Activated naive CD4-positive, alpha-beta T cell treated with anti-CD3 and anti-CD28 coated beads, Interleukin-2, amount 10 ng/mL, durations not matched to agents 7 days and 5 days (primary cell): ENCODE measurements around the gene FHIT.
"Not testable (repeated sequence)": the region's sequence is repeated elsewhere in the genome, so short reads cannot be mapped to it uniquely, and the experiment has no call there.

ENCODE experiments used
- CTCF ChIA-PET: fragments of 350-600 bp; sonication (Branson Sonifier 250); formaldehyde crosslinking; loops from one replicate; lab custom pipeline; 2021; ENCODE audit warnings: antibody characterized with exemption; lab: Charles Lee
- DNase-seq: peaks from one replicate; pipeline ENCODE4 v3.0.0-alpha.2; 2020
- H3K27ac Mint-ChIP-seq: one replicate; pipeline ENCODE4 v1.8.0; 2021; ENCODE audit warnings: mild to moderate bottlenecking, moderate library complexity, mixed read lengths
- H3K27me3 Mint-ChIP-seq: one replicate; pipeline ENCODE4 v1.8.0; 2021; ENCODE audit warnings: mild to moderate bottlenecking, mixed read lengths
- H3K36me3 Mint-ChIP-seq: one replicate; pipeline ENCODE4 v1.8.0; 2021; ENCODE audit warnings: mixed read lengths
- H3K4me1 Mint-ChIP-seq: one replicate; pipeline ENCODE4 v1.8.0; 2021; ENCODE audit warnings: mixed read lengths
- H3K4me3 Mint-ChIP-seq: one replicate; pipeline ENCODE4 v1.8.0; 2021; ENCODE audit warnings: mild to moderate bottlenecking, moderate library complexity, mixed read lengths
- H3K9me3 Mint-ChIP-seq: one replicate; pipeline ENCODE4 v1.8.0; 2021; ENCODE audit warnings: mixed read lengths

The FHIT gene

DNA sequence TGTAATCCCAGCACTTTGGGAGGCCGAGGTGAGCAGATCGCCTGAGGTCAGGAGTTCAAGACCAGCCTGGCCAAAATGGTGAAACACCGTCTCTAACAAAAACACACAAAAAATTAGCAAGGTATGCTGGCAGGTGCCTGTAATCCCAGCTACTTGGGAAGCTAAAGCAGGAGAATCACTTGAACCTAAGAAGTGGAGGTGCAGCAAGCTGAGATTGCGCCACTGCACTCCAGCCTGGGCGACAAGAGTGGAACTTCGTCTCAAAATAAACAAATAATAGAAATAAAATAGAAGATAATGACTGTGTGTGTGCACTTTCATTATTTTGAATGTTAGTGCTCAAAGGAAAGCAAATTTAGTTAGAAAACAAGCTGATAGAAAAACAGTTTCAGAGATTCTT is 234.2 kb downstream of the FHIT start:
- DNase-seq, H3K4me3 Mint-ChIP-seq, H3K27me3 Mint-ChIP-seq, CTCF ChIA-PET, H3K36me3 Mint-ChIP-seq, H3K4me1 Mint-ChIP-seq, H3K27ac Mint-ChIP-seq: not testable (repeated sequence)
- H3K9me3 Mint-ChIP-seq = peaks cover 13% of the 10 kb centered on the region

DNA sequence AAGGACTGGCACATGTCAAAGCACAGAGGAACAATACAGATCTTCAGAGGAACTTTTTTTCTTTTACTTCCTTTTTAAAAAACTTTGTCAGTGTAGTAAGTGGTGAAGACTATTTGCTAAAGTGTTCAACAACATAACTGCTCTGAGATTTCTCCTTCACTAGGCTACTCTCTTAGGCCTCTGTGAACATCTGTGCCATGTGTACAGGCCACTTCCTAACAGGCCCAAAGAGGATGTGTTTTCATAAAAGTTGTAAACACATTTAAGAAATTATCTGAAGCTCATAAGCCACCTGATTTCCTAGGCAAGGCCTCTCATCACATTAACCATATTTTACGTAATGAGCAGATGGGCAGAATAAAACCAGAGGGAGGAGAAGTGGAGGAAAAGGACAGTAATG is 235.4 kb downstream of the FHIT start:
- Mint-ChIP-seq H3K27me3 (no peaks in the 10 kb centered on the region), H3K4me1 (no peaks in the 10 kb centered on the region)
- CTCF ChIA-PET = no interaction called here

DNA sequence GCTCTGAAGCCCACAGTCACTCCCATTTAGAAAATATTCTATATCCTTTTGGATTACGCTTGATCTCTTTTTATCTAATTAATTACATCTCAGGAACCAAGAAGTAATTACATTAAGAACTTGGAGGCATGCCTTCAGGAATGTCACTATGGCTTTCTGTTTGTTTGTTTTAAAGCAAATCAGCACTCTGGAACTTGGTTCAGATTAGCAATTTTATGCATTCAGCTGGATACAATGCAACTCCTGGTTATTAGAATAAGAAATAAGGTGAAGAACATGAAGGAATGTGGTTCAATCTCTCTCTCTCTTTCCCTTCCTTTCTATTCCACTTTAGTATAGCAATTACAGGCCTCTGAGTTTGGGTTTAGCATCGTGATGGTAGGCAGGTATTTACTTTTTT is 235.8 kb downstream of the FHIT start:
- H3K4me1 Mint-ChIP-seq = no peaks in the 10 kb centered on the region
- no peaks in the 10 kb centered on the region for H3K27me3 Mint-ChIP-seq
- CTCF ChIA-PET = no interaction called here
- no peak overlapping the region for H3K27ac Mint-ChIP-seq
- no peaks in the 10 kb centered on the region for H3K9me3 Mint-ChIP-seq
- H3K4me3 Mint-ChIP-seq = no peak overlapping the region
- H3K36me3 Mint-ChIP-seq = no peaks in the 10 kb centered on the region
- DNase-seq = no peak

More for the DNA sequence above, 235.4 kb downstream of the FHIT start:
- H3K9me3 Mint-ChIP-seq = peaks cover 4% of the 10 kb centered on the region
- H3K4me3 Mint-ChIP-seq = no peak overlapping the region
- no peak for DNase-seq
- no peak overlapping the region for H3K27ac Mint-ChIP-seq
- H3K36me3 Mint-ChIP-seq = no peaks in the 10 kb centered on the region

DNA sequence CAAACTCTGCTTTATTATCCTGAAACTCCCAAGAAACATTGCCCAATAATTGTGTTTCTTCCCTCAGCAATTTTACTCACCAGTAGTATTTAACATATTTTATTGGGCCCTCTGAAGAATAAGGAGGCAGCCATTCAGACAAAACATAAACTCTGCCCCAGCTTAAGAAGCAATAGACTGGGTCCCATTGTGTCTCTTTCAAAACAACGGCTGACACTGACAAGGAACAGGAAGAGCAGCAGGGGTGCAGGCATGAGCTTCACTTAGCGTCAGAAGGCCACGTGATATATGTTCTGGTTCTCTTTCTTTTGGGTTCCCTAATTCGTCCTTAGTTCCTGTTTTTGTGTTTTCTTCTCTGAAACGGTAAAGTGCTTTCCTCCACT is 242.3 kb downstream of the FHIT start:
- Mint-ChIP-seq H3K27ac (no peak overlapping the region), H3K9me3 (no peaks in the 10 kb centered on the region), H3K4me3 (no peak overlapping the region), H3K36me3 (no peaks in the 10 kb centered on the region), H3K27me3 (no peaks in the 10 kb centered on the region), H3K4me1 (no peaks in the 10 kb centered on the region)
- DNase-seq = no peak
- CTCF ChIA-PET = no interaction called here

DNA sequence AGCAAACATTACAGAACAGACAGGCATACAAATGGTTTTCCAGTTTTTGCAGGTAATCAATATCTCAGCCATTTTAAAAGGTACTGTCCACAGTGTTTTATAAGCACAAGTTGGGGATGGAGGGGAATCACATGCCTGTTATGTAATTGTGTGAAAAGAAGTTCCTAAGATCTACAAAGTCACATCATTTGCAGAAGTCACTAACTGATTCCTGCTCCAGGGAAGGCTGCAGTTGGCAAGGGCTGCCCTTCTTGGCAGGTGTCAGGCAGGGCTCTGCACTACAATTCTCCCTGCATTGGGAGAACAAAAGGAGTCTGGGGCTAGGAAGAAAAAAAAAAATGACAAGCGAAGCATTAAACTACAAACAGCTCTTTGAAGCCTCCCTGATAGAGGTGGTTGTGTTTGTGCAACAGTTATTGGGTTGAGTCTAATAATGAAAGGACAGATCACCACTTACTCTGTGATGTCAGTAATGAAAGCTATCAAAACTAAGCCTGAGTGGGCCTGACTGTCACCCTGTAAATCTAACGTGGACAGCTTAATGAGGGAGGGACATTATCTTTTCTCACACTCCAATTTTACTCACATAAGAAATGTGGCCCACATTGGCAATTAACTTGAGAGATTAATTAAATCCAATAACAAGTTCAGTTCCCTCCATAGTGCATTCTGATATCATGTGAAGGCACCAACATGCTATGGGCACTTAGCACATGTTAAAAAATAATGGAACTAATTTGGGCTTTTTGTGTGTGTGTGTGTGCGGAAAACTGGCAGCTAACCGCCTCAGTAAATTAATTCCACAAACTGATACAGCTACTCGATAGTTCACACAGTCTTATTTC is 242.9 kb downstream of the FHIT start:
- Mint-ChIP-seq H3K36me3 (no peaks in the 10 kb centered on the region), H3K9me3 (no peaks in the 10 kb centered on the region), H3K27me3 (no peaks in the 10 kb centered on the region), H3K4me1 (no peaks in the 10 kb centered on the region), H3K27ac (no peak overlapping the region), H3K4me3 (no peak overlapping the region)
- CTCF ChIA-PET = no interaction called here
- no peak for DNase-seq

DNA sequence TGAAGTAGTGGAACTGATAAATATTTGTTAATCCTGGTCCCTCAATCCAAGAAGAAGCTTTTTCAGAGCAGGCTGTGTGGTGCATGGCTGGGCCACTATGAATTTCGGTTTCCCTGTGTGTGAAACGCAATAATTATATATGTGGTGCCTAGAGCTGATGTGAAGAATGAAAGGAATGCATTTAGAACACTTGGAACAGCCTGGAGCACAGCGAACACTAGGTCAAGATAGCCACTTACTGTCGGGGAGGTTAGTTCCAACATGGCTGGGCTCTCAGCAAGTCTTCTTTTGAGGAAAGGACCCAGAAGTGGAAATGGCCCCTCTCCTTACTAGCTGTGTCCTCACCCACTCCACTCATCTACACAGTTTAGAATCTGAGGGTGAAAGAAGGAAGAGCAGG is 245.7 kb downstream of the FHIT start:
- H3K27me3 Mint-ChIP-seq = no peaks in the 10 kb centered on the region
- H3K4me3 Mint-ChIP-seq = no peak overlapping the region
- DNase-seq = no peak
- H3K36me3 Mint-ChIP-seq = no peaks in the 10 kb centered on the region
- CTCF ChIA-PET = no interaction called here
- no peaks in the 10 kb centered on the region for H3K4me1 Mint-ChIP-seq
- no peak overlapping the region for H3K27ac Mint-ChIP-seq
- H3K9me3 Mint-ChIP-seq = no peaks in the 10 kb centered on the region

DNA sequence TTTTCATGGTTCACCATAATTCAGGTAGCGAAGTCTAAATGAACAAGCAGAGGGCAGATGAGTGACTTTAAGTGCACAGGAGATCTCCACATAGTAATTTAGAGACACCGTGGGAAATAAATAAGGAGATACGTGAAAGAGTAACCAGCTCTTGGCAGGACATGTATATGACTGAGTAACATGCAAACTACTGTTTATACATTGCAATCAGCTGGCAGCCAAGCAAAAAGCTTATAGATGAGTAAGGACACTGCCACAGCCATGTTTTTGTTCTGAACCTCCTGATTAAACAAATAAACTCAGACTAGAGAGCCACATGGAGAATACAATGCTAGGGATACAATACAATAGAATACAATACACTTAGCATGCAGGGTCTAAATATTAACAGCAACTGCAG is 252.4 kb downstream of the FHIT start:
- H3K36me3 Mint-ChIP-seq = no peaks in the 10 kb centered on the region
- H3K27ac Mint-ChIP-seq = no peak overlapping the region
- no peak for DNase-seq
- H3K27me3 Mint-ChIP-seq = no peaks in the 10 kb centered on the region
- no peaks in the 10 kb centered on the region for H3K9me3 Mint-ChIP-seq
- CTCF ChIA-PET = no interaction called here
- no peaks in the 10 kb centered on the region for H3K4me1 Mint-ChIP-seq
- H3K4me3 Mint-ChIP-seq = no peak overlapping the region

DNA sequence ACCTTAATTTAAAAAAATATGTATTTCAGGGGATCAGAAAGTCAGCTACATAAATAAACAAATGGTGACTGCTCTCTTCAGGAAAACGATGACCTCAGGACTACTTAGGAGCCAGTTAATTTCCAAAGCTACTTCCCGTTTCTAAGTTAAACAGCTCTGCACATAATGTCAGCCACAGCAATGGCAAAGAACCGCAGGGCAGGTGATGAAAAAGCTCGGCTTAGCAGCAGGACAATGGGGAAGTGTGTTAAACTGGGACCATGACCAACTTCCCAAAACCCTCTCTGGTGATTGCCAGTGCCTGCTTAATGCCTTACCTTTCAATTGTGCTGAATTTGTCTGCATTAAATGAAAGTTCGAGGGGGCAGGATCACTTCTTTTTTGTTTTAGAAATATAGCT is 258.9 kb downstream of the FHIT start:
- H3K27ac Mint-ChIP-seq = no peak overlapping the region
- CTCF ChIA-PET = no interaction called here

DNA sequence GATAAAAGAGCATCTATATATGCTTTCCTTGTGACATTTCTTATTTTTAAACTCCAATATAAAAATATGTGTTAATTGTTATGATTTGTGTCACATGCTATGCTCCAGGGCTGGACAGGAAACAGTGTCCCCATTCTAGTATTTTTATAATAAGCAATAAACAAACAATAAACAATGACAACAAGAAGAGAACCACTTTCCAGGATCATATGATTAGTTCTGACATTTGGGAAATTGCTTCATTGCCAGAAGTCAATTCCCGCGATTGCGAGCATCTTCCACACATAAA is 260.9 kb downstream of the FHIT start:
- H3K4me3 Mint-ChIP-seq = no peak overlapping the region
- no peaks in the 10 kb centered on the region for H3K9me3 Mint-ChIP-seq
- no peak overlapping the region for H3K27ac Mint-ChIP-seq
- no peak for DNase-seq
- no peaks in the 10 kb centered on the region for H3K27me3 Mint-ChIP-seq
- no peaks in the 10 kb centered on the region for H3K36me3 Mint-ChIP-seq
- CTCF ChIA-PET = no interaction called here
- no peaks in the 10 kb centered on the region for H3K4me1 Mint-ChIP-seq

More for the DNA sequence above, 258.9 kb downstream of the FHIT start:
- Mint-ChIP-seq H3K9me3 (no peaks in the 10 kb centered on the region), H3K27me3 (no peaks in the 10 kb centered on the region), H3K4me1 (no peaks in the 10 kb centered on the region), H3K4me3 (no peak overlapping the region), H3K36me3 (no peaks in the 10 kb centered on the region)
- no peak for DNase-seq

DNA sequence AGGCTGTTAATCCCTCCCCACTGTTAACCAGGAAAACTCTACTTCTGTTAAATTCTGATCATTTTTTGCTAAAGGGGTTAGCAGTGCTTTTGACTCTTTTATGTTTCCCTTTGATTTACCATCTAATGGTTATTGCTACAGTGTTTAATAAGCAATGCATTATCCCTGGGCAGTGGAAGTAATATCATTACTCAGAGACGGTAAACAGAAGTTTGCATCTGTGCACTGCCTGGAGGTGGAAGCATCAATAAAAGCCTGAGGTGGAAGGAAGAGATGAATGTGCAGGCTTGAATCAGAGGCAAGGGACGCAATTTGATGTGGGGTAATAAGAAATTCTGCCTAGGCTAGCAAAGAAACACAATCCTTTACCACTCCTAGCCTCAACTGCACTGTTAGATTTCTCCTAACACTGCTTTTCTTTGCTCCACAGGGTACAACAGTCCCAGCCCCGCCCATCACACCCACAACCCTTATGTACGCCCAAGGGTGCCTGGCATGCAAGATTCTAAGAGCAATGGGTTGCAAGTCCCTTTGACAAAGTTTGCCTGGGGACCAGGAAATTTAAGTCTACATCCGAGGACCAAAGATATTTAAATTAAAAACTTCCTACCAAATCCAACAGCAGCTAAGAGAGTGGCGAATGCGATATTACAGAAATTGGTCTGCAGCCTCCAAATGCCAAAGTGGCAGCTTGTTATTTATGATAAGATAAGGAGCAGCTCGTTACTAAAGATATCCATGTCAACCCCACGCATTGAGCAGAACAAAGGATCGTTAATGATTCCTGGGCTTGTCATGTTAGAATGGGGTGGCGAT is 261.4 kb downstream of the FHIT start:
- Mint-ChIP-seq H3K27me3 (no peaks in the 10 kb centered on the region), H3K9me3 (no peaks in the 10 kb centered on the region), H3K27ac (no peak overlapping the region), H3K4me3 (no peak overlapping the region), H3K4me1 (no peaks in the 10 kb centered on the region), H3K36me3 (no peaks in the 10 kb centered on the region)
- no peak for DNase-seq
- CTCF ChIA-PET = no interaction called here

DNA sequence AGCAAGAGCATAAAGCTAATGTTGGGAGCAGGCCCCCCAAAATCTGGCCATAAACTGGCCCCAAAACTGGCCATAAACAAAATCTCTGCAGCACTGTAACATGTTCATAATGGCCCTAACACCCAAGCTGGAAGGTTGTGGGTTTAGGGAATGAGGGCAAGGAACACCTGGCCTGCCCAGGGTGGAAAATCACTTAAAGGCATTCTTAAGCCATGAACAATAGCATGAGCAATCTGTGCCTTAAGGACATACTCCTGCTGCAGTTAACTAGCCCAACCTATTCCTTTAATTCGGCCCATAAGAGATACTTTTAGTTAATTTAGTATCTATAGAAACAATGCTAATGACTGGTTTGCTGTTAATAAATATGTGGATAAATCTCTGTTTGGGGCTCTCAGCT is 264.1 kb downstream of the FHIT start:
- H3K4me1 Mint-ChIP-seq, H3K9me3 Mint-ChIP-seq, CTCF ChIA-PET, DNase-seq, H3K4me3 Mint-ChIP-seq, H3K27me3 Mint-ChIP-seq, H3K27ac Mint-ChIP-seq, H3K36me3 Mint-ChIP-seq: not testable (repeated sequence)

DNA sequence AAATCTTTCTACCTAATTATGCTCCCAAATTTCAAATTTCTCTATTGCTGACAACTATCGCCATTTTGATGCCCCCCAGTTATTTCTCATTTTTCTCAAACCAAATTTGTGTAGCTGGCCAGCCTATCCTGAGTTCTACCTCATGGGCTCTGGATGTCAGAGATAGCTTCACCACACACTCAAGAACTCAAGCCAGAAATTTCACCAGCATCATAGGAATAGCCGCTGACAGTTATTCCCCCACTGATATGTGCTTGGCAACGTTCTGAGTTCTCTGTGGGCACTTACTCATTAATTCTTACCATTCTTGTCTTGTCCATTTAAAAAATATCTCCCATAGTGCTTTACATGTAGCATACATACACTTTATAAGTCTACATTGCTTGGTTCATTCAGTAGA is 264.7 kb downstream of the FHIT start:
- no peaks in the 10 kb centered on the region for H3K9me3 Mint-ChIP-seq
- no peak overlapping the region for H3K27ac Mint-ChIP-seq
- no peaks in the 10 kb centered on the region for H3K27me3 Mint-ChIP-seq
- H3K36me3 Mint-ChIP-seq = no peaks in the 10 kb centered on the region
- no peak for DNase-seq
- no peak overlapping the region for H3K4me3 Mint-ChIP-seq
- no peaks in the 10 kb centered on the region for H3K4me1 Mint-ChIP-seq
- CTCF ChIA-PET = no interaction called here

DNA sequence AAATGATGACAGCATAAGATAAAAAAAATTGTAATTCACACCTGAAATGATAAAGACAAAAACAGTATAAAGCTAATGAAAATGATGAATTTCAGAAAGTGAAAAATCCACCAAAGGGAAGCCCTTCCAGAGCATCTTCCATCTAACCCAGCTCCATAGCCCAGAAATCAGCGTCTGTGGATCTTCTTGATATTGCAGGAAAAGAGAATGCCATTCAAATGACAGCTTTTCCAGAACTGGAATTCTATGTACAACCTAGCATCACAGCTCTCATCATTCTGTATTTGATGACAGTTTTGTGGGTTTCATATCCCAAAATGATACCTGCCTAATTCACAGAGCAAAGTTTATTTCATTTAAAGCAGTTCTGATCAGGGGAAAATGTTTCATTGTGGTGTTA is 267.3 kb downstream of the FHIT start:
- Mint-ChIP-seq H3K4me1 (no peaks in the 10 kb centered on the region), H3K27me3 (no peaks in the 10 kb centered on the region), H3K27ac (no peak overlapping the region), H3K4me3 (no peak overlapping the region), H3K36me3 (no peaks in the 10 kb centered on the region), H3K9me3 (no peaks in the 10 kb centered on the region)
- CTCF ChIA-PET = no interaction called here
- no peak for DNase-seq

DNA sequence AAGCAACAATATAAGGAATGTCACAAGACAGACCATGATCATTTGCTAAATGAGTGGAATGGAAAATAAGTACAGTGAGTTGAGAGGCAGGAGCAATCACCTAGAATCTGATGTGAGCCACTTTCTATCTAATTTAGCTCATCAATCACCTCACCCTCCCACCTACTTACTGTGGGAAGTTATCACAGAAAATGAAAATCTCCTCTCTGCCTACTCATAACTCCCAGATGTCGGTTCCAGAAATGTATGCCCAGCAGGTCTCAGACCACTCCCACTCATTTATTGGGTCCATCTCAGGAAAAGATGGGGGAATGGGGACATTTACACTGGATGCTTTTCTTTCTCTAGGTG is 270.9 kb downstream of the FHIT start:
- no peaks in the 10 kb centered on the region for H3K36me3 Mint-ChIP-seq
- H3K27ac Mint-ChIP-seq = no peak overlapping the region
- DNase-seq = no peak
- H3K4me3 Mint-ChIP-seq = no peak overlapping the region
- H3K9me3 Mint-ChIP-seq = peaks cover 2% of the 10 kb centered on the region
- CTCF ChIA-PET = no interaction called here
- no peaks in the 10 kb centered on the region for H3K4me1 Mint-ChIP-seq
- no peaks in the 10 kb centered on the region for H3K27me3 Mint-ChIP-seq
